ENCODE results near the gene SHC1.

SHC1 gene

GRCh38 chr1:154957091-154957657 is 13.4 kb downstream of the SHC1 start:
- no peak for DNase-seq (ENCODE audit: low read depth)
- H3K4me3 ChIP-seq (ENCODE audit: low read depth, low read length), result no peak overlapping the region
- TF ChIP-seq CTCF (IDR thresholded peaks at IDR 0.05; ENCODE audit: control insufficient read depth, extremely low read depth, insufficient read depth), result no peak

- peak overlapping the region; percentile 63 for H3K4me3 ChIP-seq (ENCODE audit: low read depth, low read length)
- TF ChIP-seq CTCF (IDR thresholded peaks at IDR 0.05; ENCODE audit: control insufficient read depth, extremely low read depth, insufficient read depth), result no peak
- no peak for DNase-seq (ENCODE audit: low read depth)
Observed at GRCh38 chr1:154956544-154956941, 14.0 kb downstream of the SHC1 start.

GRCh38 chr1:154955718-154956543 is 14.6 kb downstream of the SHC1 start, which contains the start of gene PBXIP1:
TSS of gene PBXIP1 (minus strand) at chr1:154956099. CDS start at chr1:154953721, 2,378 bp downstream.
- H3K4me3 ChIP-seq (ENCODE audit: low read depth, low read length), result peak within 1 kb of the TSS; percentile 63
- DNase-seq (ENCODE audit: low read depth), result peak; percentile 76
- TF ChIP-seq CTCF (IDR thresholded peaks at IDR 0.05; ENCODE audit: control insufficient read depth, extremely low read depth, insufficient read depth), result peak; percentile 22; the same call in 1 of the 2 replicates

- TF ChIP-seq CTCF (IDR thresholded peaks at IDR 0.05; ENCODE audit: control insufficient read depth, extremely low read depth, insufficient read depth), result no peak
- H3K4me3 ChIP-seq (ENCODE audit: low read depth, low read length), result peak overlapping the region; percentile 63
- no peak for DNase-seq (ENCODE audit: low read depth)
Observed at GRCh38 chr1:154955039-154955717, 15.4 kb downstream of the SHC1 start.

- no peak for DNase-seq (ENCODE audit: low read depth)
- no peak overlapping the region for H3K4me3 ChIP-seq (ENCODE audit: low read depth, low read length)
- TF ChIP-seq CTCF (IDR thresholded peaks at IDR 0.05; ENCODE audit: control insufficient read depth, extremely low read depth, insufficient read depth), result no peak
Observed at GRCh38 chr1:154954541-154954940, 16.0 kb downstream of the SHC1 start.

GRCh38 chr1:154953611-154954038 is 16.9 kb downstream of the SHC1 start:
- no peak overlapping the region for H3K4me3 ChIP-seq (ENCODE audit: low read depth, low read length)
- DNase-seq (ENCODE audit: low read depth), result no peak
- no peak for TF ChIP-seq CTCF (IDR thresholded peaks at IDR 0.05; ENCODE audit: control insufficient read depth, extremely low read depth, insufficient read depth)

Measured in LNCaP clone FGC (cell line).